Memory B cell (primary cell): ENCODE measurements around the gene TNFAIP2.
A peak's percentile ranks its signal among the peaks of the same experiment; 100 is the strongest.

Source experiments
- ATAC-seq: fragments of 150-1000 bp; cut with Tn5 transposase; 2 replicates; pipeline ENCODE4 v1.10.0; 2021; ENCODE audit warnings: low read depth, mild to moderate bottlenecking, moderate library complexity
- DNase-seq, 2 donors: peaks; one replicate each; pipeline ENCODE4 v3.0.0; 2022; ENCODE audit warnings: low spot score in 2 of 2
- H3K27ac Mint-ChIP-seq: one replicate; pipeline ENCODE4 v1.8.0; 2022; ENCODE audit warnings: mild to moderate bottlenecking, moderate library complexity, mixed read lengths
- H3K27me3 Mint-ChIP-seq: one replicate; pipeline ENCODE4 v1.8.0; 2022; ENCODE audit warnings: mixed read lengths
- H3K36me3 Mint-ChIP-seq: one replicate; pipeline ENCODE4 v1.8.0; 2022; ENCODE audit warnings: mild to moderate bottlenecking, mixed read lengths
- H3K4me1 Mint-ChIP-seq: one replicate; pipeline ENCODE4 v1.8.0; 2022; ENCODE audit warnings: mixed read lengths
- H3K4me3 Mint-ChIP-seq: one replicate; pipeline ENCODE4 v1.8.0; 2022; ENCODE audit warnings: mild to moderate bottlenecking, moderate library complexity, mixed read lengths
- H3K9me3 Mint-ChIP-seq: one replicate; pipeline ENCODE4 v1.8.0; 2022; ENCODE audit warnings: mixed read lengths

The TNFAIP2 gene, protein sequence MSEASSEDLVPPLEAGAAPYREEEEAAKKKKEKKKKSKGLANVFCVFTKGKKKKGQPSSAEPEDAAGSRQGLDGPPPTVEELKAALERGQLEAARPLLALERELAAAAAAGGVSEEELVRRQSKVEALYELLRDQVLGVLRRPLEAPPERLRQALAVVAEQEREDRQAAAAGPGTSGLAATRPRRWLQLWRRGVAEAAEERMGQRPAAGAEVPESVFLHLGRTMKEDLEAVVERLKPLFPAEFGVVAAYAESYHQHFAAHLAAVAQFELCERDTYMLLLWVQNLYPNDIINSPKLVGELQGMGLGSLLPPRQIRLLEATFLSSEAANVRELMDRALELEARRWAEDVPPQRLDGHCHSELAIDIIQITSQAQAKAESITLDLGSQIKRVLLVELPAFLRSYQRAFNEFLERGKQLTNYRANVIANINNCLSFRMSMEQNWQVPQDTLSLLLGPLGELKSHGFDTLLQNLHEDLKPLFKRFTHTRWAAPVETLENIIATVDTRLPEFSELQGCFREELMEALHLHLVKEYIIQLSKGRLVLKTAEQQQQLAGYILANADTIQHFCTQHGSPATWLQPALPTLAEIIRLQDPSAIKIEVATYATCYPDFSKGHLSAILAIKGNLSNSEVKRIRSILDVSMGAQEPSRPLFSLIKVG

GRCh38 chr14:103122947-103123633 lies at the start of gene TNFAIP2:
TSS of gene TNFAIP2 (plus strand) at chr14:103123461. CDS start at chr14:103126458, 2,997 bp downstream.
- peaks cover 10% of the 10 kb centered on the region for H3K27me3 Mint-ChIP-seq
- no peaks in the 10 kb centered on the region for H3K36me3 Mint-ChIP-seq
- no peak within 1 kb of the TSS for H3K27ac Mint-ChIP-seq
- peaks cover 4% of the 10 kb centered on the region for H3K4me1 Mint-ChIP-seq
- peaks cover 2% of the 10 kb centered on the region for H3K9me3 Mint-ChIP-seq
- DNase-seq (no peak), ATAC-seq (peak; percentile 68)
- H3K4me3 Mint-ChIP-seq, result peak within 1 kb of the TSS; percentile 69

- Mint-ChIP-seq H3K27ac (no peak overlapping the region), H3K4me3 (no peak overlapping the region), H3K4me1 (peaks cover 3% of the 10 kb centered on the region), H3K27me3 (peaks cover 2% of the 10 kb centered on the region), H3K9me3 (no peaks in the 10 kb centered on the region), H3K36me3 (no peaks in the 10 kb centered on the region)
- ATAC-seq, result no peak
- DNase-seq, result no peak
Measured at GRCh38 chr14:103073876-103074728, 49.2 kb upstream of the TNFAIP2 start.

GRCh38 chr14:103074729-103075367 lies 48.4 kb upstream of the TNFAIP2 start:
- Mint-ChIP-seq H3K4me3 (peak overlapping the region; percentile 59), H3K27me3 (no peaks in the 10 kb centered on the region), H3K36me3 (no peaks in the 10 kb centered on the region), H3K4me1 (peaks cover 3% of the 10 kb centered on the region), H3K9me3 (no peaks in the 10 kb centered on the region), H3K27ac (no peak overlapping the region)
- ATAC-seq (peak; percentile 19), DNase-seq (no peak)

GRCh38 chr14:103078420-103078749 lies 44.9 kb upstream of the TNFAIP2 start:
- Mint-ChIP-seq H3K27ac (no peak overlapping the region), H3K4me1 (peaks cover 3% of the 10 kb centered on the region), H3K4me3 (no peak overlapping the region), H3K36me3 (no peaks in the 10 kb centered on the region), H3K27me3 (no peaks in the 10 kb centered on the region), H3K9me3 (no peaks in the 10 kb centered on the region)
- peak; percentile 61 to 70 for DNase-seq
- ATAC-seq, result peak; percentile 78

DNA sequence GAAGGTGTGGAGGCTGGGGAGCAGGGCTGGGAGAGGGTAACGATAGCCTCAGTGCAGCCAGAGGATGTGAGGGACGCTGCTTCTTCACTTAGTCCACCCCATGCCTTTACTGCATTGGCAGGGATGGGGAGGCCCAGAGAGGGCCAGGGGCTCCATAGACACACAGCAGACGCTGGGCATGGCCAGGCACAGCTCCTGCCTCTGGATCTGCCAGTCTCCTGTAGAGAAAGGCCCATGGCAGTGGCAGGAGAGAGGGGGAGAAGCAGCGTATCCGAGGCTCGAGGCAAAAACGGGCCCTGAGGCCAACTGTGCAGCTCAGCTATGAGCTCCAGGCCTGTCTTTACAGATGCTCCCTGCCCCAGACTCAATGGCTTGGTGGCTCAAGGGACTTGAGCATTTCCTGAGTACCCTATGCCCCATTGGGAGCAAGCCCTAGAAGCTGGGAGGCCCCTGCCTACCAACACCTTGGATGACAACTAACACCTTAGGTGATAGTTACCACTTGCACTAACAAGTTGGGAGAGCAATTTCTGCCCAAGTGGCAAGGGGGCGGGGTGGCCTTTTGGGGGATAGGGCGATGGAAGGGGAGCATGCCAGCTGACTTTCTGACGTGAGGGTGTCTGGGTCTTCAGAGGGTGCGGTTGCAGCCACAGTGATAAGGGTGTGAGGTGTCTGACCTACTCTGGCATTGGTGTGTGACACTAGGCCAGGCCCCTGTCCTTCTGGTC lies 44.2 kb upstream of the TNFAIP2 start:
- ATAC-seq (no peak), DNase-seq (peak in 1 of 2 donors; percentile 13)
- no peaks in the 10 kb centered on the region for H3K9me3 Mint-ChIP-seq
- no peak overlapping the region for H3K27ac Mint-ChIP-seq
- H3K4me3 Mint-ChIP-seq, result no peak overlapping the region
- H3K4me1 Mint-ChIP-seq, result peaks cover 3% of the 10 kb centered on the region
- no peaks in the 10 kb centered on the region for H3K36me3 Mint-ChIP-seq
- H3K27me3 Mint-ChIP-seq, result no peaks in the 10 kb centered on the region

DNA sequence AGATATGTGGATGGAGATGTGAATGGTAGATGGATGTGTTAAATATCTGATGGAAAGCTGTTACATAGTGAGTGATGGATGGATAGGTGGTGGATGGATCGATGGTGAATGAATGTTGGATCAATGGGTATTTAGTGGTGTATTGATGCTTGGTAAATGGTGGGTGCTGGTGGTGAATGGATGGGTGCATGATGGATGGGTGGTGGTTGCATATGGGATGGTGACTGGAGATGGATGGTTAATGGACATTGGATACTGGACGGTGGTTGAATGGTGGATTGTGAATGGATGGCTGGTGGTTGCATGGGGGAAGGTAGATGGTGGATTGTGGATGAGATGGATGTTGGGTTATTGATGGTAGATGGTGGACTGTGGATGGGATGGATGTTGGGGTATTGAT lies 41.3 kb upstream of the TNFAIP2 start:
- ATAC-seq, result no peak
- H3K36me3 Mint-ChIP-seq, result no peaks in the 10 kb centered on the region
- H3K27me3 Mint-ChIP-seq, result peaks cover 6% of the 10 kb centered on the region
- H3K4me3 Mint-ChIP-seq, result no peak overlapping the region
- no peaks in the 10 kb centered on the region for H3K9me3 Mint-ChIP-seq
- DNase-seq, result no peak
- no peaks in the 10 kb centered on the region for H3K4me1 Mint-ChIP-seq
- H3K27ac Mint-ChIP-seq, result no peak overlapping the region

- H3K9me3 Mint-ChIP-seq, result no peaks in the 10 kb centered on the region
- no peak within 1 kb of the TSS for H3K27ac Mint-ChIP-seq
- H3K27me3 Mint-ChIP-seq, result peaks cover 9% of the 10 kb centered on the region
- ATAC-seq, result no peak
- DNase-seq, result no peak
- H3K4me1 Mint-ChIP-seq, result no peaks in the 10 kb centered on the region
- H3K36me3 Mint-ChIP-seq, result no peaks in the 10 kb centered on the region
- no peak within 1 kb of the TSS for H3K4me3 Mint-ChIP-seq
Measured at GRCh38 chr14:103084021-103084919, 39.0 kb upstream of the TNFAIP2 start, which contains the start of gene LBHD2. TSS of gene LBHD2 (plus strand) at chr14:103084210. CDS start at chr14:103086013, 1,803 bp downstream.

- DNase-seq (no peak), ATAC-seq (no peak)
- no peaks in the 10 kb centered on the region for H3K36me3 Mint-ChIP-seq
- peaks cover 9% of the 10 kb centered on the region for H3K27me3 Mint-ChIP-seq
- no peak overlapping the region for H3K27ac Mint-ChIP-seq
- no peaks in the 10 kb centered on the region for H3K9me3 Mint-ChIP-seq
- no peaks in the 10 kb centered on the region for H3K4me1 Mint-ChIP-seq
- H3K4me3 Mint-ChIP-seq, result no peak overlapping the region
Measured at GRCh38 chr14:103085106-103086091, 37.9 kb upstream of the TNFAIP2 start.

DNA sequence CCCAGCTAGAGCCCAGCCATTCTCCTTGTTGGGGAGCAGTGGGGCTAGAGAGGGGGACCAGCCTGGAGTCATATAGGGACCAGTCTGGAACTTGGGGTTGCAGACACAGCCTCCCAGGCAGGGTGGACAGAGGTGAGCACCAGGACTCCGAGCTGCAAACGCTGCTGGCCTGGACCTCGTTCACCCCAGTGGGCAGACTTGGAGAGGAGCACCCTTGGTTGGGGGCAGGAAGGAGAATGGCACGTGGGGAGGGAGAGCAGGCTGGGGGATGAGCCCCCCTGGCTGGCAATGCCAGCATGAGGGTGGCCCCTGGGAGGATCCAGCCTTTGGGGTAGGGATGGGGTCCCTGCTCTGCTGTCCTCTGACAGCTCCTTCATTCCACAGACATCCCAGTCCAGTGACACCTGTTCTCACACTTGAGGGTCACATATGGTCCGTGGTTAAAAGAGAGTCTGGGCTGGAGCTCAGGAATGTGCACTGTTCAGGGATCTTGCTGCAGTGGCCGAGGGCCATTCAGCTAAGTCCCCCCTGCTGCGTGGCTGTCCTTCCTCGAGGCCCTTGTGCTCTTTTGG lies 36.4 kb upstream of the TNFAIP2 start:
- peaks cover 9% of the 10 kb centered on the region for H3K27me3 Mint-ChIP-seq
- peaks cover 3% of the 10 kb centered on the region for H3K4me1 Mint-ChIP-seq
- DNase-seq (no peak), ATAC-seq (no peak)
- H3K27ac Mint-ChIP-seq, result no peak overlapping the region
- H3K9me3 Mint-ChIP-seq, result no peaks in the 10 kb centered on the region
- no peaks in the 10 kb centered on the region for H3K36me3 Mint-ChIP-seq
- no peak overlapping the region for H3K4me3 Mint-ChIP-seq

GRCh38 chr14:103087343-103087835 lies 35.9 kb upstream of the TNFAIP2 start:
- Mint-ChIP-seq H3K4me1 (peaks cover 3% of the 10 kb centered on the region), H3K27ac (no peak overlapping the region), H3K4me3 (no peak overlapping the region), H3K9me3 (no peaks in the 10 kb centered on the region), H3K36me3 (no peaks in the 10 kb centered on the region), H3K27me3 (peaks cover 9% of the 10 kb centered on the region)
- no peak for ATAC-seq
- no peak for DNase-seq

DNA sequence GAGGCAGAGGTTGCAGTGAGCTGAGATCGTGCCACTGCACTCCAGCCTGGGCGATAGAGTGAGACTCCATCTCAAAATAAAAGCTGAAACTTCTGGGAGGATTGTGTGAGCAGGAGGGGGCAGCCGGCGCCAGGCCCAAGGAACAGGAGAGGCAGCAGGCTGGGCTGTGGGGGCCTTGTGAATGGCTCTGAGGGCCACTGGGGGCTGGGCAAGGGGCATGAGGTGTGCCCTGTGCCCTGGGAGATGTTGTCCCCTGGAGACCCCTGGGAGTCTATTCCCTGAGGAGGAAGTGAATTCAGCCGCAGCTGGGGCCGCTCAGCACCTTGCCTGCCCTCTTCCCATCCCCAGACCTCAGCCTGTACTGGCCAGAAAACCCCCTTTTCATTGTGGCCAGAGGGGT lies 34.3 kb upstream of the TNFAIP2 start:
- Mint-ChIP-seq H3K36me3 (no peaks in the 10 kb centered on the region), H3K4me1 (peaks cover 3% of the 10 kb centered on the region), H3K27me3 (peaks cover 9% of the 10 kb centered on the region), H3K9me3 (no peaks in the 10 kb centered on the region), H3K27ac (no peak overlapping the region), H3K4me3 (no peak overlapping the region)
- DNase-seq (no peak), ATAC-seq (no peak)
